Activated T-cell treated with anti-CD3 and anti-CD28 coated beads, Interleukin-2, amount 50 U/mL, for 4 hours (primary cell): ENCODE results near the gene RNF175. TPM values are rescaled to one million over a fixed set of nuclear protein-coding genes. Genes with fewer than 3 reads are reported as not detected.

Source experiments
- ATAC-seq, 2 donors: fragments of 200-7000 bp; cut with Tn5 transposase; one replicate each; pipeline ENCODE4 v1.10.0; 2021
- DNase-seq: peaks from one replicate; pipeline ENCODE4 v3.0.0-alpha.2; 2020
- H3K27me3 Mint-ChIP-seq: one replicate; pipeline ENCODE4 v1.8.0; 2021; ENCODE audit warnings: low read depth, mixed read lengths
- H3K36me3 Mint-ChIP-seq: one replicate; pipeline ENCODE4 v1.8.0; 2022; ENCODE audit warnings: mixed read lengths; ENCODE audit not compliant: insufficient read depth
- H3K4me1 Mint-ChIP-seq: one replicate; pipeline ENCODE4 v1.8.0; 2021; ENCODE audit warnings: low read depth, mixed read lengths
- H3K4me3 Mint-ChIP-seq: one replicate; pipeline ENCODE4 v1.8.0; 2021; ENCODE audit warnings: mild to moderate bottlenecking, moderate library complexity, mixed read lengths
- H3K9me3 Mint-ChIP-seq: one replicate; pipeline ENCODE4 v1.8.0; 2021; ENCODE audit warnings: mixed read lengths
- total RNA-seq, 3 donors: library from RNA; stranded (reverse); gene quantifications; one replicate each; pipeline ENCODE4 v1.2.1, GENCODE V29; 2021

RNF175 gene
- total RNA-seq, 3 donors from 2014 or later: 0.42 to 1.2 (median 0.54) TPM

GRCh38 chr4:153747406-153747955 lies 12.3 kb downstream of the RNF175 start:
- H3K4me3 Mint-ChIP-seq: no peak overlapping the region
- no peaks in the 10 kb centered on the region for H3K27me3 Mint-ChIP-seq
- no peaks in the 10 kb centered on the region for H3K9me3 Mint-ChIP-seq
- DNase-seq (no peak), ATAC-seq (no peak)
- no peaks in the 10 kb centered on the region for H3K4me1 Mint-ChIP-seq
- H3K36me3 Mint-ChIP-seq: no peaks in the 10 kb centered on the region

GRCh38 chr4:153745651-153746050 lies 14.2 kb downstream of the RNF175 start:
- ATAC-seq (no peak), DNase-seq (no peak)
- Mint-ChIP-seq H3K4me3 (no peak overlapping the region), H3K9me3 (peaks cover 8% of the 10 kb centered on the region), H3K27me3 (no peaks in the 10 kb centered on the region), H3K4me1 (no peaks in the 10 kb centered on the region), H3K36me3 (peaks cover 2% of the 10 kb centered on the region)

GRCh38 chr4:153741541-153741940 lies 18.3 kb downstream of the RNF175 start:
- ATAC-seq: no peak
- H3K4me1 Mint-ChIP-seq: no peaks in the 10 kb centered on the region
- H3K4me3 Mint-ChIP-seq: no peak overlapping the region

GRCh38 chr4:153735906-153736461 lies 23.8 kb downstream of the RNF175 start:
- Mint-ChIP-seq H3K36me3 (peaks cover 4% of the 10 kb centered on the region), H3K4me1 (peaks cover 6% of the 10 kb centered on the region), H3K9me3 (peaks cover 5% of the 10 kb centered on the region), H3K4me3 (no peak overlapping the region), H3K27me3 (peaks cover 5% of the 10 kb centered on the region)
- ATAC-seq (no peak), DNase-seq (no peak)

More at GRCh38 chr4:153741541-153741940, 18.3 kb downstream of the RNF175 start:
- Mint-ChIP-seq H3K36me3 (peaks cover 4% of the 10 kb centered on the region), H3K27me3 (peaks cover 4% of the 10 kb centered on the region), H3K9me3 (peaks cover 10% of the 10 kb centered on the region)
- DNase-seq: no peak

GRCh38 chr4:153733751-153734448 lies 25.9 kb downstream of the RNF175 start:
- DNase-seq (no peak), ATAC-seq (no peak)
- Mint-ChIP-seq H3K27me3 (peaks cover 1% of the 10 kb centered on the region), H3K4me3 (no peak overlapping the region), H3K36me3 (no peaks in the 10 kb centered on the region), H3K4me1 (peaks cover 6% of the 10 kb centered on the region), H3K9me3 (no peaks in the 10 kb centered on the region)

GRCh38 chr4:153731239-153731638 lies 28.6 kb downstream of the RNF175 start:
- Mint-ChIP-seq H3K36me3 (no peaks in the 10 kb centered on the region), H3K27me3 (peaks cover 1% of the 10 kb centered on the region), H3K9me3 (no peaks in the 10 kb centered on the region), H3K4me1 (peaks cover 5% of the 10 kb centered on the region), H3K4me3 (no peak overlapping the region)
- ATAC-seq (peak; percentile 25 to 51), DNase-seq (no peak)

- ATAC-seq: no peak
- no peak overlapping the region for H3K4me3 Mint-ChIP-seq
- DNase-seq: no peak
- peaks cover 2% of the 10 kb centered on the region for H3K4me1 Mint-ChIP-seq
- H3K36me3 Mint-ChIP-seq: no peaks in the 10 kb centered on the region
- no peaks in the 10 kb centered on the region for H3K9me3 Mint-ChIP-seq
- H3K27me3 Mint-ChIP-seq: no peaks in the 10 kb centered on the region
These were observed 29.9 kb downstream of the RNF175 start for GRCh38 chr4:153729895-153730294.

GRCh38 chr4:153728660-153729059 lies 31.2 kb downstream of the RNF175 start:
- Mint-ChIP-seq H3K36me3 (no peaks in the 10 kb centered on the region), H3K4me3 (no peak overlapping the region), H3K9me3 (no peaks in the 10 kb centered on the region), H3K4me1 (peaks cover 1% of the 10 kb centered on the region), H3K27me3 (peaks cover 4% of the 10 kb centered on the region)
- DNase-seq (no peak), ATAC-seq (no peak)

- Mint-ChIP-seq H3K27me3 (peaks cover 4% of the 10 kb centered on the region), H3K4me1 (no peaks in the 10 kb centered on the region), H3K4me3 (no peak overlapping the region), H3K9me3 (no peaks in the 10 kb centered on the region), H3K36me3 (no peaks in the 10 kb centered on the region)
- DNase-seq: no peak
- ATAC-seq: no peak
These were observed 31.7 kb downstream of the RNF175 start for GRCh38 chr4:153728151-153728550.

GRCh38 chr4:153725831-153726154 lies 34.0 kb downstream of the RNF175 start:
- DNase-seq (no peak), ATAC-seq (no peak)
- Mint-ChIP-seq H3K27me3 (peaks cover 4% of the 10 kb centered on the region), H3K9me3 (no peaks in the 10 kb centered on the region), H3K36me3 (no peaks in the 10 kb centered on the region), H3K4me1 (no peaks in the 10 kb centered on the region), H3K4me3 (no peak overlapping the region)

GRCh38 chr4:153725136-153725830 lies 34.5 kb downstream of the RNF175 start:
- no peak for DNase-seq
- H3K9me3 Mint-ChIP-seq: no peaks in the 10 kb centered on the region
- peaks cover 4% of the 10 kb centered on the region for H3K27me3 Mint-ChIP-seq
- ATAC-seq: no peak
- no peaks in the 10 kb centered on the region for H3K4me1 Mint-ChIP-seq
- no peaks in the 10 kb centered on the region for H3K36me3 Mint-ChIP-seq
- no peak overlapping the region for H3K4me3 Mint-ChIP-seq

- DNase-seq: no peak
- Mint-ChIP-seq H3K9me3 (no peaks in the 10 kb centered on the region), H3K4me1 (no peaks in the 10 kb centered on the region), H3K36me3 (no peaks in the 10 kb centered on the region), H3K4me3 (no peak overlapping the region), H3K27me3 (peaks cover 4% of the 10 kb centered on the region)
- ATAC-seq: peak in 1 of 2 donors; percentile 23
These were observed 35.2 kb downstream of the RNF175 start for GRCh38 chr4:153724606-153725005.

GRCh38 chr4:153722036-153722435 lies 37.8 kb downstream of the RNF175 start:
- Mint-ChIP-seq H3K4me3 (no peak overlapping the region), H3K9me3 (peaks cover 5% of the 10 kb centered on the region), H3K36me3 (peaks cover 3% of the 10 kb centered on the region), H3K27me3 (peaks cover 7% of the 10 kb centered on the region), H3K4me1 (no peaks in the 10 kb centered on the region)
- ATAC-seq (no peak), DNase-seq (no peak)

GRCh38 chr4:153713866-153714646 lies 45.8 kb downstream of the RNF175 start:
- Mint-ChIP-seq H3K9me3 (peaks cover 5% of the 10 kb centered on the region), H3K4me1 (peaks cover 2% of the 10 kb centered on the region), H3K4me3 (no peak overlapping the region), H3K27me3 (peaks cover 2% of the 10 kb centered on the region), H3K36me3 (peaks cover under 1% of the 10 kb centered on the region)
- ATAC-seq (peak in 1 of 2 donors; percentile 37), DNase-seq (no peak)
